ENCODE results near the gene ABL2. TPM values are rescaled to one million over a fixed set of nuclear protein-coding genes. Genes with fewer than 3 reads are reported as not detected.

Gene ABL2
- total RNA-seq, 2 donors from 2014 or later: 11.3 to 18.4 TPM

Other genes with a start within 250 kb of the ABL2 start
- 10 to 100 TPM; 39.7 to 41.1 TPM for gene FAM20B, start 203.8 kb downstream of the ABL2 start, total RNA-seq
- 10 to 100 TPM; 36.4 to 63.1 TPM for gene TOR3A, start 147.6 kb downstream of the ABL2 start, total RNA-seq
- 10 to 100 TPM; 52.9 to 78.3 TPM for gene SOAT1, start 64.1 kb upstream of the ABL2 start, total RNA-seq
- gene AXDND1, start 136.3 kb upstream of the ABL2 start, total RNA-seq: under 1 TPM in 1 of 2 donors, not detected in 1; 0.81 TPM

Measured in natural killer cell treated with Interleukin-12 subunit alpha and Interleukin-12 subunit beta and Interleukin-15 and Interleukin-18, amount 100 ng/mL, for 72 hours (primary cell).